Keratinocyte (primary cell): ENCODE data around the gene PMEPA1. TPM values are rescaled to one million over a fixed set of nuclear protein-coding genes. Genes with fewer than 3 reads are reported as not detected.

Experiments
- DNase-seq: peaks from one replicate; pipeline ENCODE4 v3.0.0-alpha.2; 2011; ENCODE audit warnings: low read depth, missing footprints, low spot score
- FAIRE-seq: peaks from 2 replicates; lab custom pipeline; 2011; peaks lifted over from hg19 to GRCh38; lab: Jason Lieb, UNC
- H2AFZ ChIP-seq: 2 replicates; pipeline ENCODE4 v1.6.0; 2012; ENCODE audit warnings: low read length, control low read depth, inconsistent platforms; ENCODE audit not compliant: control insufficient read depth
- H3K27ac ChIP-seq: 2 replicates; pipeline ENCODE4 v1.5.1; 2011; ENCODE audit warnings: low read length; ENCODE audit not compliant: control insufficient read depth, insufficient read depth
- H3K27me3 ChIP-seq: 3 replicates; pipeline ENCODE4 v1.6.0; 2011; ENCODE audit warnings: low read length; ENCODE audit not compliant: control insufficient read depth, insufficient read depth; ENCODE audit errors: extremely low read depth
- H3K36me3 ChIP-seq, 2 experiments: 2 replicates in 1 of 2; 3 replicates in 1 of 2; pipeline ENCODE4 v1.5.1; 2011; ENCODE audit warnings: low read length in 2 of 2, mild to moderate bottlenecking in 1 of 2; ENCODE audit not compliant: control insufficient read depth in 2 of 2, insufficient read depth in 2 of 2; ENCODE audit errors: extremely low read depth in 1 of 2
- H3K4me1 ChIP-seq: 3 replicates; pipeline ENCODE4 v1.5.1; 2011; ENCODE audit warnings: low read length; ENCODE audit not compliant: control insufficient read depth, insufficient read depth; ENCODE audit errors: extremely low read depth
- H3K4me2 ChIP-seq: 3 replicates; pipeline ENCODE4 v1.6.0; 2011; ENCODE audit warnings: low read depth, low read length; ENCODE audit not compliant: control insufficient read depth, insufficient read depth; ENCODE audit errors: extremely low read depth
- H3K4me3 ChIP-seq, 3 experiments: fragments of 200-600 bp in 1 of 3; sonication (generic) in 1 of 3; 2 replicates in 2 of 3; 3 replicates in 1 of 3; pipeline ENCODE4 v1.5.1; 2011 to 2016; ENCODE audit warnings: low read length in 3 of 3, mild to moderate bottlenecking in 3 of 3, control low read depth in 2 of 3, inconsistent platforms in 1 of 3, low read depth in 1 of 3, mixed read lengths in 1 of 3, mixed run types in 1 of 3, moderate library complexity in 1 of 3; ENCODE audit not compliant: control insufficient read depth in 2 of 3, insufficient read depth in 2 of 3; ENCODE audit errors: extremely low read depth in 1 of 3
- H3K79me2 ChIP-seq: 2 replicates; pipeline ENCODE4 v1.6.0; 2012; ENCODE audit warnings: low read length; ENCODE audit not compliant: control insufficient read depth, insufficient read depth
- H3K9ac ChIP-seq: 3 replicates; pipeline ENCODE4 v1.6.0; 2011; ENCODE audit warnings: low read length; ENCODE audit not compliant: control insufficient read depth, insufficient read depth; ENCODE audit errors: extremely low read depth
- H3K9me1 ChIP-seq: 3 replicates; pipeline ENCODE4 v1.6.0; 2011; ENCODE audit warnings: low read length; ENCODE audit not compliant: control insufficient read depth, insufficient read depth; ENCODE audit errors: extremely low read depth
- H3K9me3 ChIP-seq: 2 replicates; pipeline ENCODE4 v1.5.1; 2012; ENCODE audit warnings: low read depth, low read length; ENCODE audit not compliant: control insufficient read depth
- H4K20me1 ChIP-seq: 3 replicates; pipeline ENCODE4 v1.6.0; 2011; ENCODE audit warnings: low read length; ENCODE audit not compliant: control insufficient read depth, insufficient read depth; ENCODE audit errors: extremely low read depth
- EZH2 ChIP-seq: IDR thresholded peaks from one replicate; pipeline ENCODE4 v1.6.1; 2012; ENCODE audit warnings: inconsistent platforms, mild to moderate bottlenecking, low read length, moderate library complexity
- dilution Hi-C: fragments of 300-500 bp; cut with MboI; formaldehyde crosslinking; loops from one replicate; pipeline ENCODE4 v1.7.0; 2020; ENCODE audit warnings: low sequenced_read_pairs; ENCODE audit not compliant: extremely low pct_ligation_motif_present
- polyA plus RNA-seq, 5 experiments: library from polyadenylated mRNA; depleted of rRNA in 3 of 5; stranded (reverse) in 3 of 5; stranded (forward) in 1 of 5; unstranded in 1 of 5; fragments of >200 nt; gene quantifications; 1 replicate in 1 of 5; 2 replicates in 3 of 5; 3 replicates in 1 of 5; pipeline versions ENCODE4 v1.2.1 to v1.2.3, GENCODE V29; 2011 to 2012; ENCODE audit warnings: missing spikeins in 2 of 5, low read depth in 1 of 5, low replicate concordance in 1 of 5
- TF ChIP-seq, protein P1 (sequence below), 3 experiments: IDR thresholded peaks in 1 of 3; conservative IDR thresholded peaks in 1 of 3; optimal IDR thresholded peaks in 1 of 3; 2 replicates in 2 of 3; 3 replicates in 1 of 3; pipeline versions ENCODE3 to v1.5.1; 2011; ENCODE audit warnings: low read length in 3 of 3, mild to moderate bottlenecking in 3 of 3, moderate library complexity in 2 of 3, control low read depth in 1 of 3, inconsistent platforms in 1 of 3; ENCODE audit not compliant: insufficient read depth in 2 of 3; ENCODE audit errors: extremely low read depth in 1 of 3

The PMEPA1 gene
- polyA plus RNA-seq, 1 donor (not counting 4 experiments of a cell fraction or from before 2014, with no cell fraction given), result 29.0 TPM

GRCh38 chr20:57609842-57610167 lies 100.0 kb downstream of the PMEPA1 start:
- Histone ChIP-seq H3K79me2 (no peaks in the 10 kb centered on the region), H3K4me1 (no peaks in the 10 kb centered on the region), H3K36me3 (no peaks in the 10 kb centered on the region), H3K27ac (no peak overlapping the region), H3K9me1 (no peaks in the 10 kb centered on the region), H2AFZ (no peak overlapping the region), H3K27me3 (peaks cover 53% of the 10 kb centered on the region), H3K9me3 (no peaks in the 10 kb centered on the region), H3K9ac (no peak overlapping the region), H3K4me2 (no peak overlapping the region), H4K20me1 (peaks cover 2% of the 10 kb centered on the region), H3K4me3 (no peak overlapping the region)
- TF ChIP-seq EZH2, result no peak
- TF ChIP-seq, protein P1, sequence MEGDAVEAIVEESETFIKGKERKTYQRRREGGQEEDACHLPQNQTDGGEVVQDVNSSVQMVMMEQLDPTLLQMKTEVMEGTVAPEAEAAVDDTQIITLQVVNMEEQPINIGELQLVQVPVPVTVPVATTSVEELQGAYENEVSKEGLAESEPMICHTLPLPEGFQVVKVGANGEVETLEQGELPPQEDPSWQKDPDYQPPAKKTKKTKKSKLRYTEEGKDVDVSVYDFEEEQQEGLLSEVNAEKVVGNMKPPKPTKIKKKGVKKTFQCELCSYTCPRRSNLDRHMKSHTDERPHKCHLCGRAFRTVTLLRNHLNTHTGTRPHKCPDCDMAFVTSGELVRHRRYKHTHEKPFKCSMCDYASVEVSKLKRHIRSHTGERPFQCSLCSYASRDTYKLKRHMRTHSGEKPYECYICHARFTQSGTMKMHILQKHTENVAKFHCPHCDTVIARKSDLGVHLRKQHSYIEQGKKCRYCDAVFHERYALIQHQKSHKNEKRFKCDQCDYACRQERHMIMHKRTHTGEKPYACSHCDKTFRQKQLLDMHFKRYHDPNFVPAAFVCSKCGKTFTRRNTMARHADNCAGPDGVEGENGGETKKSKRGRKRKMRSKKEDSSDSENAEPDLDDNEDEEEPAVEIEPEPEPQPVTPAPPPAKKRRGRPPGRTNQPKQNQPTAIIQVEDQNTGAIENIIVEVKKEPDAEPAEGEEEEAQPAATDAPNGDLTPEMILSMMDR (optimal IDR thresholded peaks at IDR 0.05 in 1 of 3, IDR thresholded peaks at IDR 0.05 in 1 of 3, conservative IDR thresholded peaks at IDR 0.05 in 1 of 3; ENCODE audit: extremely low read depth in 1 of 3, insufficient read depth in 2 of 3, low read length in 3 of 3), result no peak
- dilution Hi-C loops, result loop anchor here (25.0 kb wide), 1 partner anchor 577 kb away; no protein-coding TSS in a partner anchor
- DNase-seq (no peak), FAIRE-seq (no peak)

- no peaks in the 10 kb centered on the region for H3K79me2 ChIP-seq
- no peak overlapping the region for H3K27ac ChIP-seq
- no peak for TF ChIP-seq EZH2
- TF ChIP-seq, protein P1 (optimal IDR thresholded peaks at IDR 0.05 in 1 of 3, IDR thresholded peaks at IDR 0.05 in 1 of 3, conservative IDR thresholded peaks at IDR 0.05 in 1 of 3; ENCODE audit: extremely low read depth in 1 of 3, insufficient read depth in 2 of 3, low read length in 3 of 3), result no peak
- H4K20me1 ChIP-seq, result peaks cover 2% of the 10 kb centered on the region
- dilution Hi-C loops, result loop anchor here (25.0 kb wide), 1 partner anchor 578 kb away; no protein-coding TSS in a partner anchor
- FAIRE-seq, result no peak
- no peaks in the 10 kb centered on the region for H3K4me1 ChIP-seq
- no peak overlapping the region for H3K4me3 ChIP-seq
- H3K9ac ChIP-seq, result no peak overlapping the region
- H3K9me1 ChIP-seq, result no peaks in the 10 kb centered on the region
- H3K4me2 ChIP-seq, result no peak overlapping the region
- H3K9me3 ChIP-seq, result no peaks in the 10 kb centered on the region
- H3K27me3 ChIP-seq, result peaks cover 56% of the 10 kb centered on the region
- H2AFZ ChIP-seq, result no peak overlapping the region
- H3K36me3 ChIP-seq, result no peaks in the 10 kb centered on the region
- DNase-seq, result no peak
Observed at GRCh38 chr20:57609086-57609841, 100.6 kb downstream of the PMEPA1 start.
